GDM1 (cell line): ENCODE measurements around the gene PRDM13.
"Not testable (repeated sequence)": the region's sequence is repeated elsewhere in the genome, so short reads cannot be mapped to it uniquely, and the experiment has no call there.

Experiments
- DNase-seq: peaks from one replicate; lab custom pipeline; 2025; lab: John Stamatoyannopoulos, UW

PRDM13 gene

GRCh38 chr6:99606656-99607415 is at the start of gene PRDM13:
TSS of gene PRDM13 (plus strand) at chr6:99606833. CDS start at chr6:99607035, 202 bp downstream.
- DNase-seq = no peak

GRCh38 chr6:99559057-99559456 is 47.6 kb upstream of the PRDM13 start:
- no peak for DNase-seq

GRCh38 chr6:99560668-99561067 is 46.0 kb upstream of the PRDM13 start:
- DNase-seq = no peak

GRCh38 chr6:99563056-99563723 is 43.4 kb upstream of the PRDM13 start:
- DNase-seq = no peak

GRCh38 chr6:99568103-99568933 is 38.3 kb upstream of the PRDM13 start, which contains the start of gene CCNC:
TSS of gene CCNC (minus strand) at chr6:99568660. CDS start at chr6:99568527, 133 bp downstream.
- DNase-seq = peak; percentile 90

GRCh38 chr6:99573980-99574617 is 32.5 kb upstream of the PRDM13 start:
- DNase-seq = no peak

GRCh38 chr6:99575544-99576227 is 30.9 kb upstream of the PRDM13 start:
- no peak for DNase-seq

GRCh38 chr6:99579781-99580180 is 26.9 kb upstream of the PRDM13 start:
- DNase-seq = no peak

- no peak for DNase-seq
Observed at GRCh38 chr6:99587792-99588191, 18.8 kb upstream of the PRDM13 start.

GRCh38 chr6:99588618-99589289 is 17.9 kb upstream of the PRDM13 start:
- no peak for DNase-seq

GRCh38 chr6:99589290-99589672 is 17.4 kb upstream of the PRDM13 start:
- no peak for DNase-seq

- DNase-seq = no peak
Observed at GRCh38 chr6:99589907-99590493, 16.6 kb upstream of the PRDM13 start.

GRCh38 chr6:99590728-99591672 is 15.6 kb upstream of the PRDM13 start:
- no peak for DNase-seq

- DNase-seq = no peak
Observed at GRCh38 chr6:99591673-99592364, 14.8 kb upstream of the PRDM13 start.

- DNase-seq = no peak
Observed at GRCh38 chr6:99592900-99593299, 13.7 kb upstream of the PRDM13 start.

GRCh38 chr6:99594696-99595095 is 11.9 kb upstream of the PRDM13 start:
- not testable (repeated sequence) for DNase-seq

GRCh38 chr6:99602520-99603420 is 3.9 kb upstream of the PRDM13 start:
- DNase-seq = no peak
